ENCODE measurements around the gene CRNN. TPM values are rescaled to one million over a fixed set of nuclear protein-coding genes. Genes with fewer than 3 reads are reported as not detected.

Gene CRNN
- total and polyA plus RNA-seq, 7 donors: 0.61 to 3.6 TPM; not detected in 5

GRCh38 chr1:152388889-152389288, 25.2 kb downstream of the CRNN start:
- Histone ChIP-seq H3K9me3 (no peaks in the 10 kb centered on the region), H3K4me3 (no peak overlapping the region), H3K36me3 (no peaks in the 10 kb centered on the region), H3K4me1 (no peaks in the 10 kb centered on the region), H3K27me3 (no peaks in the 10 kb centered on the region), H3K27ac (no peak overlapping the region)
- 72% methylated on average over 4 of the region's 4 CpGs for WGBS, 2 donors
- no peak for DNase-seq
- intact Hi-C loops (cut with DNase I): no loop called here
- TF ChIP-seq, protein P1, sequence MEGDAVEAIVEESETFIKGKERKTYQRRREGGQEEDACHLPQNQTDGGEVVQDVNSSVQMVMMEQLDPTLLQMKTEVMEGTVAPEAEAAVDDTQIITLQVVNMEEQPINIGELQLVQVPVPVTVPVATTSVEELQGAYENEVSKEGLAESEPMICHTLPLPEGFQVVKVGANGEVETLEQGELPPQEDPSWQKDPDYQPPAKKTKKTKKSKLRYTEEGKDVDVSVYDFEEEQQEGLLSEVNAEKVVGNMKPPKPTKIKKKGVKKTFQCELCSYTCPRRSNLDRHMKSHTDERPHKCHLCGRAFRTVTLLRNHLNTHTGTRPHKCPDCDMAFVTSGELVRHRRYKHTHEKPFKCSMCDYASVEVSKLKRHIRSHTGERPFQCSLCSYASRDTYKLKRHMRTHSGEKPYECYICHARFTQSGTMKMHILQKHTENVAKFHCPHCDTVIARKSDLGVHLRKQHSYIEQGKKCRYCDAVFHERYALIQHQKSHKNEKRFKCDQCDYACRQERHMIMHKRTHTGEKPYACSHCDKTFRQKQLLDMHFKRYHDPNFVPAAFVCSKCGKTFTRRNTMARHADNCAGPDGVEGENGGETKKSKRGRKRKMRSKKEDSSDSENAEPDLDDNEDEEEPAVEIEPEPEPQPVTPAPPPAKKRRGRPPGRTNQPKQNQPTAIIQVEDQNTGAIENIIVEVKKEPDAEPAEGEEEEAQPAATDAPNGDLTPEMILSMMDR (IDR thresholded peaks at IDR 0.05): no peak
- no peak for TF ChIP-seq POLR2AphosphoS5 (IDR thresholded peaks at IDR 0.05)
- no peak for TF ChIP-seq EP300 (IDR thresholded peaks at IDR 0.05)
- no peak for TF ChIP-seq POLR2A (IDR thresholded peaks at IDR 0.05)

DNA sequence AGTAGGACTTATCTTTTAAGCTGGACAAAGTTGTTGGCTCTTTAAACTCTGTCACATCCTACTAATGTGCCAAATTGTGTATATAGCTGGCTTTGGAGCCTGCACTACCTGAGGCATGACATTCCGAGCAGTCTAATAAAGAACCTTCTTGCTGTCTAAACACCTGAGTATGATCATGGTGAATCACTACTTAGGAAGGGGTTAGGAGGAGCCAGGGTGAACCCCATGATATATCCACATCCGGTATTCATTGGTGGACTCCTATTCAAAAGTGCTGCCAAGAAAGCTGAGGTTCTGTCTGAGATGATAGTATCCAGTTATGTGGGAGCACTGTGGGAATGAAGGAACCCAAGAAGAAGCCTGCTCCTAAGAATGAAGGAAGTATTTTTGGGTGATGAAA, 27.1 kb downstream of the CRNN start:
- Histone ChIP-seq H3K27ac (no peak overlapping the region), H3K36me3 (no peaks in the 10 kb centered on the region), H3K9me3 (no peaks in the 10 kb centered on the region), H3K4me3 (no peak overlapping the region), H3K27me3 (no peaks in the 10 kb centered on the region), H3K4me1 (no peaks in the 10 kb centered on the region)
- intact Hi-C loops (cut with DNase I): no loop called here
- TF ChIP-seq, protein P1 (IDR thresholded peaks at IDR 0.05): no peak
- TF ChIP-seq EP300 (IDR thresholded peaks at IDR 0.05) (no peak), POLR2AphosphoS5 (IDR thresholded peaks at IDR 0.05) (no peak), POLR2A (IDR thresholded peaks at IDR 0.05) (no peak)
- 87 to 92% methylated on average over 2 of the region's 2 CpGs for WGBS, 2 donors
- DNase-seq: no peak

- no peaks in the 10 kb centered on the region for H3K36me3 ChIP-seq
- H3K27ac ChIP-seq: no peak overlapping the region
- no peaks in the 10 kb centered on the region for H3K9me3 ChIP-seq
- no peaks in the 10 kb centered on the region for H3K4me1 ChIP-seq
- H3K4me3 ChIP-seq: no peak overlapping the region
- H3K27me3 ChIP-seq: no peaks in the 10 kb centered on the region
- intact Hi-C loops (cut with DNase I): no loop called here
- 81 to 85% methylated on average over 16 of the region's 16 CpGs for WGBS, 2 donors
- no peak for DNase-seq
- TF ChIP-seq POLR2A (IDR thresholded peaks at IDR 0.05) (no peak), POLR2AphosphoS5 (IDR thresholded peaks at IDR 0.05) (no peak), EP300 (IDR thresholded peaks at IDR 0.05) (no peak)
- TF ChIP-seq, protein P1 (IDR thresholded peaks at IDR 0.05): no peak
These were observed 33.1 kb downstream of the CRNN start for GRCh38 chr1:152380932-152381331.

DNA sequence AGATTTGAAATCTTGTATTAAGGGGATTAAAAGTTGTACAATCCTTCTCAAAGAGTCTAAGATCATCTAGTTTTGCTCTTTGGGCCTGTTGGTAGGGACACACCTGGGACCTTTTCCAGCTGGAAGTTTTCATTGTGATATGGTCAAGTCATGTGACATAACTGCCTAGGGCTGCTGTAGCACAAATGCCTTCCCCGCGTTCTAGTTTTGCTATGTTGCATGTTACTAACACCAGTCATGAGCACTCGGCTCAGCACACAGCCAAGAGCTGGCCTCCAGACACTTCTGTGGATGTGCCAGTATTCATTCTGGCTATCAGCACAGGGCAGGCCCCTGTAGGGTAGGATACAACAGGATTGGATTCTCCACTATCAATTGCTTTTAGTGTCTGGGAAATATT, 39.6 kb downstream of the CRNN start:
- Histone ChIP-seq H3K4me3 (no peak overlapping the region), H3K4me1 (no peaks in the 10 kb centered on the region), H3K36me3 (no peaks in the 10 kb centered on the region), H3K27ac (no peak overlapping the region), H3K9me3 (peaks cover 0 to 3% (median 0%) of the 10 kb centered on the region in 4 donors), H3K27me3 (no peaks in the 10 kb centered on the region)
- no peak for TF ChIP-seq EP300 (IDR thresholded peaks at IDR 0.05)
- TF ChIP-seq POLR2A (IDR thresholded peaks at IDR 0.05): no peak
- TF ChIP-seq, protein P1 (IDR thresholded peaks at IDR 0.05): no peak
- TF ChIP-seq POLR2AphosphoS5 (IDR thresholded peaks at IDR 0.05): no peak
- intact Hi-C loops (cut with DNase I): no loop called here
- DNase-seq: no peak
- WGBS, 2 donors: 80 to 82% methylated on average over 3 of the region's 3 CpGs

GRCh38 chr1:152372672-152373071, 41.4 kb downstream of the CRNN start:
- WGBS, 2 donors: 52 to 53% methylated on average over 1 of the region's 1 CpG
- Histone ChIP-seq H3K4me1 (no peaks in the 10 kb centered on the region), H3K9me3 (peaks cover 0 to 4% (median 0%) of the 10 kb centered on the region in 4 donors), H3K36me3 (no peaks in the 10 kb centered on the region), H3K27me3 (no peaks in the 10 kb centered on the region), H3K27ac (no peak overlapping the region), H3K4me3 (no peak overlapping the region)
- intact Hi-C loops (cut with DNase I): no loop called here
- TF ChIP-seq EP300 (IDR thresholded peaks at IDR 0.05) (no peak), POLR2A (IDR thresholded peaks at IDR 0.05) (no peak), POLR2AphosphoS5 (IDR thresholded peaks at IDR 0.05) (no peak)
- TF ChIP-seq, protein P1 (IDR thresholded peaks at IDR 0.05): no peak
- DNase-seq: no peak

Data from sigmoid colon (tissue), 7 donors.